RWPE2 (cell line): ENCODE data around the gene SCAMP1.
A peak's percentile ranks its signal among the peaks of the same experiment; 100 is the strongest.

Experiments used
- ATAC-seq: fragments of 200-7000 bp; cut with Tn5 transposase; 3 replicates; pipeline ENCODE4 v1.9.1; 2021; ENCODE audit warnings: low read depth
- DNase-seq: peaks from one replicate; pipeline ENCODE4 v3.0.0-alpha.2; 2020; ENCODE audit warnings: low spot score
- H3K27ac ChIP-seq: fragments of 450-650 bp; 2 replicates; pipeline ENCODE4 v1.5.1; 2017; ENCODE audit warnings: mild to moderate bottlenecking; ENCODE audit not compliant: poor library complexity, severe bottlenecking
- H3K27me3 ChIP-seq: fragments of 250-450 bp; sonication (Bioruptor Pico); 2 replicates; pipeline ENCODE4 v1.5.1; 2021; ENCODE audit warnings: mild to moderate bottlenecking, moderate library complexity; ENCODE audit not compliant: insufficient read depth, poor library complexity, severe bottlenecking
- H3K36me3 ChIP-seq: fragments of 250-450 bp; sonication (Bioruptor Pico); 2 replicates; pipeline ENCODE4 v1.5.1; 2020; ENCODE audit warnings: low read depth, mild to moderate bottlenecking, moderate library complexity
- H3K4me1 ChIP-seq: fragments of 250-450 bp; sonication (Bioruptor Pico); 2 replicates; pipeline ENCODE4 v1.5.1; 2021; ENCODE audit warnings: mild to moderate bottlenecking, moderate library complexity; ENCODE audit not compliant: insufficient read depth, poor library complexity, severe bottlenecking
- H3K4me3 ChIP-seq: fragments of 250-450 bp; sonication (Bioruptor Pico); 2 replicates; pipeline ENCODE4 v1.5.1; 2021; ENCODE audit warnings: mild to moderate bottlenecking, moderate library complexity; ENCODE audit not compliant: severe bottlenecking
- H3K9me3 ChIP-seq: fragments of 250-450 bp; sonication (Bioruptor Pico); 2 replicates; pipeline ENCODE4 v1.5.1; 2021; ENCODE audit warnings: mild to moderate bottlenecking, moderate library complexity; ENCODE audit not compliant: severe bottlenecking
- CTCF ChIP-seq: fragments of 450-650 bp; IDR thresholded peaks from one replicate; pipeline ENCODE4 v1.5.1; 2017; ENCODE audit warnings: mild to moderate bottlenecking, moderate library complexity; ENCODE audit not compliant: poor library complexity, severe bottlenecking

SCAMP1 gene

GRCh38 chr5:78367318-78367991 lies 7.0 kb downstream of the SCAMP1 start:
- no peak overlapping the region for H3K27ac ChIP-seq
- H3K27me3 ChIP-seq = no peaks in the 10 kb centered on the region
- ATAC-seq (no peak), DNase-seq (no peak)
- no peaks in the 10 kb centered on the region for H3K9me3 ChIP-seq
- no peak overlapping the region for H3K4me3 ChIP-seq
- TF ChIP-seq CTCF = no peak
- no peaks in the 10 kb centered on the region for H3K36me3 ChIP-seq
- peaks cover 1% of the 10 kb centered on the region for H3K4me1 ChIP-seq

GRCh38 chr5:78369680-78370079 lies 9.3 kb downstream of the SCAMP1 start:
- no peak for TF ChIP-seq CTCF
- H3K4me1 ChIP-seq = no peaks in the 10 kb centered on the region
- H3K4me3 ChIP-seq = no peak overlapping the region
- H3K9me3 ChIP-seq = no peaks in the 10 kb centered on the region
- DNase-seq (no peak), ATAC-seq (no peak)
- no peak overlapping the region for H3K27ac ChIP-seq
- no peaks in the 10 kb centered on the region for H3K36me3 ChIP-seq
- no peaks in the 10 kb centered on the region for H3K27me3 ChIP-seq

- no peaks in the 10 kb centered on the region for H3K36me3 ChIP-seq
- H3K4me3 ChIP-seq = no peak overlapping the region
- no peaks in the 10 kb centered on the region for H3K27me3 ChIP-seq
- no peaks in the 10 kb centered on the region for H3K4me1 ChIP-seq
- no peak for DNase-seq
- no peak for TF ChIP-seq CTCF
- ATAC-seq = no peak
- H3K9me3 ChIP-seq = no peaks in the 10 kb centered on the region
- H3K27ac ChIP-seq = no peak overlapping the region
Observed at GRCh38 chr5:78373231-78373630, 12.8 kb downstream of the SCAMP1 start.

GRCh38 chr5:78376315-78376714 lies 15.9 kb downstream of the SCAMP1 start:
- no peak for ATAC-seq
- no peak for DNase-seq
- Histone ChIP-seq H3K4me1 (no peaks in the 10 kb centered on the region), H3K27me3 (no peaks in the 10 kb centered on the region), H3K4me3 (no peak overlapping the region), H3K9me3 (no peaks in the 10 kb centered on the region), H3K27ac (no peak overlapping the region), H3K36me3 (no peaks in the 10 kb centered on the region)
- TF ChIP-seq CTCF = no peak

GRCh38 chr5:78377056-78377717 lies 16.8 kb downstream of the SCAMP1 start:
- H3K36me3 ChIP-seq = no peaks in the 10 kb centered on the region
- DNase-seq = no peak

More at GRCh38 chr5:78377056-78377717, 16.8 kb downstream of the SCAMP1 start:
- H3K9me3 ChIP-seq = no peaks in the 10 kb centered on the region
- H3K4me1 ChIP-seq = no peaks in the 10 kb centered on the region
- peak; percentile 62 for ATAC-seq
- TF ChIP-seq CTCF = no peak
- no peak overlapping the region for H3K27ac ChIP-seq
- no peak overlapping the region for H3K4me3 ChIP-seq
- no peaks in the 10 kb centered on the region for H3K27me3 ChIP-seq
